ENCODE measurements around the gene CHN2.

The CHN2 gene

GRCh38 chr7:29413626-29414136 lies 219.1 kb downstream of the CHN2 start:
- no peak for DNase-seq

GRCh38 chr7:29414216-29414615 lies 219.6 kb downstream of the CHN2 start:
- DNase-seq = no peak

DNA sequence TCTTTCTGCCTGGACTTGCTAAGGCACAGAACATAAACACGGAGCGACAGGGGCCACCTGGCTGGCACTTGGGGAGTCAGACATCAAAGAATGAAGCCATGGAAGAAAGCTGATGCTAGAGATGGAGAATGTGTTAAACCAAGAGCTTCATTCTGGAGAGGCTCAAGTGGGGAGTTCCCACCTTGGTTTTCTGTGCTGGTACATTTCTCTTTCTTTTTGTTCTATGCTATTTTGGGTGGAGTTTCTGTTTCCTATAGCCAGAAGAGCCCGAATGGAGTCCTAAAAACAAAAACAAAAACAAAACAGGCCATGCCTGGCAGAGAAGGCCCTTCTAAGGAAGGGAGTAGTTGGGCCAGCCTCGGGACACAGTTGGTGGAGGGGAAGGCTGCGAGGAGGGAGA lies 220.6 kb downstream of the CHN2 start:
- no peak for DNase-seq

- no peak for DNase-seq
Measured at GRCh38 chr7:29416276-29416937, 221.8 kb downstream of the CHN2 start.

- DNase-seq = no peak
Measured at GRCh38 chr7:29416938-29417305, 222.3 kb downstream of the CHN2 start.

- no peak for DNase-seq
Measured at GRCh38 chr7:29418056-29418455, 223.5 kb downstream of the CHN2 start.

- DNase-seq = no peak
Measured at GRCh38 chr7:29418651-29419050, 224.1 kb downstream of the CHN2 start.

- DNase-seq = no peak
Measured at GRCh38 chr7:29420011-29420410, 225.4 kb downstream of the CHN2 start.

DNA sequence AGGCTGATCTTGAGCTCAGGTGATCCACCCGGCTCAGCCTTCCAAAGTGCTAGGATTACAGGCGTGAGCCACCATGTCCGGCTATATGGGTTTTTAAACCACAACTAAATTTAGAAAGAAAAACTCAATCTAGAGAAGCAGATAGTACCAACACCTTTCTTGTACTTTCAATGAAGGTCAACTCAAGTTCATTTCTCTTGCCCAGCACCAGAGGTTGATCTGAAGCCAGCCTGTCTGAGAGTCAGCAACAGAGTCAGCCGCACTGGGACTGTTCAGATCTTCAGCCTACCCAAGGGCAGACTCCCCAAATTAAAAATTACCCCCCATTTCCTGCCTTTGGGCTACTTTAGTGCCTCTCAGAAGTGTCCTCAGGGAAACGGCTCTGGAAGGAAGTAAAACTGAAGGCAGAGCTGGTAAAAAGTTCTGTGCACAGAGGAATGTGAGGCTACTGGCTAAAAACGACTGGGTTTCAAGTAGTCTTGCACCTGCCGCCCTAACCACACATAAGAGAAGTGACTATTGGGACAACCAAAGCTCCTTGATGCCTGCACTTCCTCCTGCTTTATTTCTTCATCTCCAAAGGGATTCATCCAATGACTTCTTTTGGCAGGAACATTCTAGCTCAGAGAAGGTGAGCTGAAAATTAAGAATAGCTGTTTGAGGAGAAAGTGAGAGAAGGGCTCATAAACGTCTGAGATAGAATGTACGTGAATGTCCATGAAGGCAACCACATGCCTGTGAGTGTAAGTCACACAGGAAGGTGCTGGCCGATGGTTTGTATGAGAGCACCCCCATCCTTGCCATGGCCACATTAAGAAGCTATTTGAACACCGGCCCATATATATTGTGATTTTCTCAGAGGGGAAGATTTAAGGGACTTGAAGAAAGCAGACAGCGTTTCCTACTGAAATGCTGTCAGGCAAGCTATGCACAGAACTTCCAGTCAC lies 226.7 kb downstream of the CHN2 start:
- DNase-seq = no peak

GRCh38 chr7:29422829-29423228 lies 228.3 kb downstream of the CHN2 start:
- DNase-seq = no peak

DNA sequence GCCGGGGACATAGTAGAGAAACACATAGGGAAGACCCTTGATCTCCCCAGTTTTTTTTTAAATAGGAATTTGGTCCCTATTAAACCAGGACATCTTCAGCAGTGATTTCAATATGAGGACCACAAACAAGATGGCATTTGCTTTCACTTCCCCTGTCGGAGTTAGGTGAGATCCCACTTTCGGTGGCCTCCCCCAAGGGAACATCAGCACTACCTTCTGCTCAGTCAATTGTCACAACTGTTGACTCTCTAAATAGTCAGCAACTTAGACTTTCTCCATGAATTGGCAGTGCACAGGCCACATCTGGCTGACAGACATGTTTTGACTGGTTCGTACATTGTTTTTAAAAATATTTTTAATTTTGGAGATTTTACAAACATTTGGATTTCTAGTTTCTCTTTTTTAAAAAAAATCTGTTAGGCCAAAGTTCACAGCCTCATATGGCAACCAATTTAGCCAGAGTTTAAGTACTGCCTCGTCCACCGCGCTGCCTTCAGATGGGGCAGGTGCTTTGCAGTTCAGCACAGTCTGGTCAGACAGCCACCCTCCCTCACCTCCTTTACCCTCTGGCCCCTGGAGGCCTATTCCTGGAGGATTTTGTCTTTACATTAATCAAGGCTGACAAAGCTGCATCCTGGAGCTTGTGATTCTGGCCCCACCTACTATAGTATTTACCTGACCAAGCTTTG lies 229.9 kb downstream of the CHN2 start:
- no peak for DNase-seq

DNA sequence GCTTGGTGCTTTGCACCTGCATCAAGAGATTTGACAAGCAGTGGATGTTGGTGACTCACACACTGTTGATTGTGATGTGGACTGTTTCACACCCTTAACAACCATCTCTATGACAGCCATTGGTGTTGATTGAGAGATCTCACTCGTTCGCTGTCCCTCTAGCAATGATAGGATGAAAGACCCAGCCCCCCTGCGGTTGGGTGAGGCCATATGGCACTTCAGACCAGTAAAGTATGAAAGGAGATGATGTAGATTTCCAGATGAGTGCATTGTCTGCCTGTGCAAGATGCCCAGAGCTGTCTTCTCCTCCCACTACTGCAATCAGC lies 230.4 kb downstream of the CHN2 start:
- DNase-seq = no peak

DNA sequence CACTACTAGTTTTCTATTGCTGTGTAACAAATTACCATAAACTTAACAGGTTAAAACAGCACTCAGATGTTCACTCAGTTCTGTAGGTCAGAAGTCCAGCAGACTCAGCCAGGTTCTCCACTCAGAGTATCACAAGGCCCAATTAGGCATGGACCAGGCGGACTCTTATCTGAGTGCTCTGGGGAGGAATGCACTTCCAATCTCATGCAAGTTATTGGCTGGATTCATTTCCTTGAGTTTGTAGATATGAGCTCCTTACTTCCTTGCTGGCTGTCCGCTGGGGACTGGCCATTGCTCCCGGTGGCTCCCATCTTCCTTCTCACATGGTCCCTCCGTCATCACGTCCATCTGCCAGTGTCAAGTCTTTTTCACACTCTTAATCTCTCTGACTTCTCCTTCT lies 232.0 kb downstream of the CHN2 start:
- DNase-seq = no peak

- no peak for DNase-seq
Measured at GRCh38 chr7:29429401-29429800, 234.8 kb downstream of the CHN2 start.

DNA sequence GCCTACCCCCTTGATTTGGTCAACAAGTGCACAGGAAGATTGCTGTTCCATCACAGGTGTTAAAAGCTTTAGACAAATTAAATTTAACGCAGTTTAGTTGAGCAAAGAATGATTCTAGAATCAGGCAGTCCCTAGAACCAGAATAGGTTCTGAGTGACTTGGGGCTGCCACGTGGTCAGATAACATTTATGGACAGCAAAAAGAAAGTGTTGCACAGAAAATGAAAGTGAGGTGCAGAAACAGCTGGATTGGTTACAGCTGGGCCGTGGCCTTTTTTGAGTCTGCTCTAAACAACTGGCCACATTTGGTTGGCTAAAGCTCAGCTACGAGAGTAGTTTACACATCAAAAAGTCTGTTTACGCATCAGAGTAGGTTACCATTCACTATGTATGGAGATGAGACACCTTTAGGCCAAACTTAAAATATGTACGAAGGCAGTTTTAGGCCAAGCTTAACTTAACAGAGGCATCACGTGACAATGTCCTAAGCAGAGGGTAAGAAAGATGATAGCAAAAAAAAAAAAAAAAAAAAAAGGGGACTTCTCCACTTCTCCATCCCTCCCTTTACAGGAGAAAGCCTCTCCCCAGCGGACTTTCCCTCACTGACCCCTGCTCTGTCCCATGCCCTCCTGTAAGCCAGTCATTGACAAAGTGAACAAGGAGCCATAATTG lies 235.8 kb downstream of the CHN2 start:
- no peak for DNase-seq

- DNase-seq = no peak
Measured at GRCh38 chr7:29431686-29432085, 237.1 kb downstream of the CHN2 start.

- DNase-seq = no peak
Measured at GRCh38 chr7:29432721-29433120, 238.1 kb downstream of the CHN2 start.

- no peak for DNase-seq
Measured at GRCh38 chr7:29434380-29434768, 239.8 kb downstream of the CHN2 start.

- no peak for DNase-seq
Measured at GRCh38 chr7:29435167-29435566, 240.6 kb downstream of the CHN2 start.

GRCh38 chr7:29435902-29436301 lies 241.3 kb downstream of the CHN2 start:
- no peak for DNase-seq

GRCh38 chr7:29442146-29442545 lies 247.6 kb downstream of the CHN2 start:
- DNase-seq = no peak

DNA sequence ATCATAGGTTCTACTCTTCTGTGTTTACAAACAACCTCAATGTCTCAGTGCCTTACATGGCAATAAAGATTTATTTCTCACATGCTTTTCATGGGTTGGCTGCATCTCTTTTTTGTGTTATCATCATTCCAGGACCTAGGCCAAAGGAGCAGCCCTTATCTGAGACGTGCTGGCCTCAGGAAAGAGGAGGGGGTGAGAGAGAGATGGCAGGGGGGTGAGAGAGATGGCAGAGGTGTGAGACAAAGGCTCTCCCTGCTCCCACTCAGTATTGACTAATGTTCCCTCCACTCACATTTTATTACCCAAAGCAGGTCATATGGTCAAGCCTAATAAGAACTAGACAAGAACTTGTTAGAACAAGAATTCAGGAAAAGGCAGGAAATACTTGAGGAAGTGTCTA lies 249.0 kb downstream of the CHN2 start:
- DNase-seq = no peak

DNA sequence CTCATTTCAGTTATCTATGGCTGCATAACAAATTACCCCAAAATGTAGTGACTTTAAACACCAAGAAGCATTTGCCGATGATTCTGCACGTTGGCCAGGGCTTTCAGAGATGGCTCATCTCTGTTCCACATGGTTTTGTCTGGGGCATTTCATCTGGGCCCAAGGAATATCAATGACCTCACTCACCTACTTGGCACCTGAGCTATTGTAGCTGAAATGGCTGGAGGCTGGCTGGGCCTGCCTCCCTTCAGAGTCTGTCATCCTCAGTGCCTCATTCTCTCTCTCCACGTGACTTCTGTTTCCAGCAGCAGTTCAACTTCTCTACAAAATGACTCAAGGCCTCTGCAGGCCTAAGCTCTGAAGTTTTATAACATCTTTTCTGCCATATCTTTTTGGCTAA lies 249.7 kb downstream of the CHN2 start:
- no peak for DNase-seq

Data from midbrain (tissue), 1 donor.